ENCODE measurements around the gene HAUS3.
A peak's percentile ranks its signal among the peaks of the same experiment; 100 is the strongest.

HAUS3 gene

DNA sequence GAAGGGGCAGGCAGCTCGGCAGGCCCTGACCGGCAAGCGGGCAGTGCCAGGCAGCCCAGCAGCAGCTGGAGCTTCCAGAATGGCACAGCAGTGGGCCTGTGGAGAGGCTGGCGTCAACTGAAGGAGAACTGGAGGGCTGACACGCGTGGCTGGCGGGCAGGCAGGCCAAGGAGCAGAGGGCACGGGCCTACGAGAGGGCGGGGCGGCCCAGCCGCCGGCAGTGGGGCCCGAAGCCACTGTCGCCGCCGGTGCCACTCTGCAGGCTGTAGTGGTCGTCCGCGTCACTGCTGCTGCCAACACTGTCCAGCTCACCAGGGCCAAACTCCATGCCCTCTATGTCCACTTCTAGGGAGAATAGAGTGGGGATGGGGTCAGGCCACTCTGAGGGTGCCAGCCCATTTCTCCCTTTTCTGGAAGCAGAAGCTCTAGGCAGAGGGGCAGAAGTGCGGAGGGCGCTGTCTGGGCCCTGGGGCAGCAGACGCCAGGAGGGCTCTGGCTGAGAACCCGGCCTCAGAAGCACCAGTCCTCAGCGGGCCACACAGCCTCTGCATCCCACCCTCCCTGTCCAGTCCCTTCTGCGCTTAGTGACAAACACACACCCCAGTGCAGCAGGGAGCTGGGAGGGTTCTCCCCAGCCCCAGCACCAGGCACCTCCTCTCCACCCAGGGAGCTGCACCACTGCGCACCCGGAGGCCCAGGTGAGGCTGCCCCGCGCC is 8.6 kb upstream of the HAUS3 start:
- H3K27ac ChIP-seq (ENCODE audit: low read depth, low read length), result no peak overlapping the region
- no peak overlapping the region for H3K4me3 ChIP-seq (ENCODE audit: low read length)
- peaks cover 38% of the 10 kb centered on the region for H3K36me3 ChIP-seq (ENCODE audit: control insufficient read depth, insufficient read depth, low read length)
- no peaks in the 10 kb centered on the region for H3K27me3 ChIP-seq (ENCODE audit: control insufficient read depth, insufficient read depth, low read length)
- H3K4me1 ChIP-seq (ENCODE audit: control insufficient read depth, insufficient read depth, low read length), result no peaks in the 10 kb centered on the region
- no peak overlapping the region for H3K9ac ChIP-seq (ENCODE audit: low read length)

DNA sequence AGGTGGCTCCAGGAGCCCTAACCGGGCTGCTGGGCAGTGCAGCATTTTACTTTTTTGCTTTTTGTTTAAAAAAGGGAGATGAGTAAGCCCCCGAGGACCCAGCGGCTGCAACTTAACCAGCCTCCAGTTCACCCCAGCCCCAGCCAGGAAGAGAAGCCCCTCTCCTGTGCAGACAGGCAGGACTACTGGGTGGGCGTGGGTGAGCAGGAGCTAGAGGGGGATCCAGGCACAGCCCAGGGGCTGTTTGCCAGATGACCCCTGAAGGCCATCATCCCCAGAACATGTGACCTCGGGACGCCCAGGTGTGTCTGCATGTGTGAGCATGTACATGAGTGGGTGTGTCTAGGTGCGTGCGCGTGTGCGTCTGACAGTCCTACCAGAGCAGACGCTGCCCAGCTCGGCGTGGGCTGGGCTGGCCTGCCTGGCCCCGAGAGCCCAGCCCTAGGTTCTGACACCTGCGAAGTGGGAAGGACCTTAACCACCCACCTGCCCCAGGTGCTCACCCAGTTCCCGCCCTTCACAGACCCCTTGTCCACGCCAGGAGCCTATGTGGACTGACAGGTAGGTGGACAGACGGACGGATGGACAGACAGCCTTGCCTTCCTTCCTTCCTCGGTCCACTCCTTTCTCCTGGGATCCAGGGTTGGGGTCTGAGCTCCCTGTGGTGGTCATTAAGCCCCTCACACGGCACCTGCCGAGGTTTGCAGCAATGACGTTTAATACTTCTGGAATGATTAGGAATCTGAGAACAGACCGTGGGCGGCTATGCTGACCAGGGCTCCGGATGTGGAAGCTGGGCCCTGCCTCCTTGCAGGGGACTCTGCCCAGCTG is 7.8 kb upstream of the HAUS3 start:
- H3K4me1 ChIP-seq (ENCODE audit: control insufficient read depth, insufficient read depth, low read length), result no peaks in the 10 kb centered on the region
- no peaks in the 10 kb centered on the region for H3K27me3 ChIP-seq (ENCODE audit: control insufficient read depth, insufficient read depth, low read length)
- H3K4me3 ChIP-seq (ENCODE audit: low read length), result no peak overlapping the region
- H3K27ac ChIP-seq (ENCODE audit: low read depth, low read length), result no peak overlapping the region
- no peak overlapping the region for H3K9ac ChIP-seq (ENCODE audit: low read length)
- peaks cover 35% of the 10 kb centered on the region for H3K36me3 ChIP-seq (ENCODE audit: control insufficient read depth, insufficient read depth, low read length)

DNA sequence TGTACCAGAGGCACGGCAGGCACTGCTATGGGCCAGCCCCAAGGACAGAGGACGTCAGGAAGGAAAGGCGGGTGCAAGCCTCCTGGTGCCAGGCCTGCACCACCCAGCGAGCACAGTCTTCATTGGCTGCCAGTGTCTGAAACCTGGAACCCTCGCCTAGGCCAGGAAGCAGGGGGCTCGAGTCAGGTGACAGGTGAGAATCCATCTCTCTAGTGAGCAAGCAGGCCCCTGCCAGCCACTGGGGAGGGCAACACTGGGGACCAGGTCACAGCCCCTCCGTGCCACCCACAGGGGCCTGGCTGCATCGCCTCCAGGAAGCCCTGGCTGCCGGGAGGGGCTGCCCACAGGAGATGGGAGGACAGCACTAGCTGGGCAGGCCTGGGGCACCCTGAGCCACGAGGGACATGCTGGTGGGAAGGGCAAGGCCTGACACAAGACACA is 6.9 kb upstream of the HAUS3 start:
- no peak overlapping the region for H3K27ac ChIP-seq (ENCODE audit: low read depth, low read length)
- no peak overlapping the region for H3K9ac ChIP-seq (ENCODE audit: low read length)
- H3K27me3 ChIP-seq (ENCODE audit: control insufficient read depth, insufficient read depth, low read length), result no peaks in the 10 kb centered on the region
- H3K4me3 ChIP-seq (ENCODE audit: low read length), result no peak overlapping the region
- no peaks in the 10 kb centered on the region for H3K4me1 ChIP-seq (ENCODE audit: control insufficient read depth, insufficient read depth, low read length)
- peaks cover 33% of the 10 kb centered on the region for H3K36me3 ChIP-seq (ENCODE audit: control insufficient read depth, insufficient read depth, low read length)

DNA sequence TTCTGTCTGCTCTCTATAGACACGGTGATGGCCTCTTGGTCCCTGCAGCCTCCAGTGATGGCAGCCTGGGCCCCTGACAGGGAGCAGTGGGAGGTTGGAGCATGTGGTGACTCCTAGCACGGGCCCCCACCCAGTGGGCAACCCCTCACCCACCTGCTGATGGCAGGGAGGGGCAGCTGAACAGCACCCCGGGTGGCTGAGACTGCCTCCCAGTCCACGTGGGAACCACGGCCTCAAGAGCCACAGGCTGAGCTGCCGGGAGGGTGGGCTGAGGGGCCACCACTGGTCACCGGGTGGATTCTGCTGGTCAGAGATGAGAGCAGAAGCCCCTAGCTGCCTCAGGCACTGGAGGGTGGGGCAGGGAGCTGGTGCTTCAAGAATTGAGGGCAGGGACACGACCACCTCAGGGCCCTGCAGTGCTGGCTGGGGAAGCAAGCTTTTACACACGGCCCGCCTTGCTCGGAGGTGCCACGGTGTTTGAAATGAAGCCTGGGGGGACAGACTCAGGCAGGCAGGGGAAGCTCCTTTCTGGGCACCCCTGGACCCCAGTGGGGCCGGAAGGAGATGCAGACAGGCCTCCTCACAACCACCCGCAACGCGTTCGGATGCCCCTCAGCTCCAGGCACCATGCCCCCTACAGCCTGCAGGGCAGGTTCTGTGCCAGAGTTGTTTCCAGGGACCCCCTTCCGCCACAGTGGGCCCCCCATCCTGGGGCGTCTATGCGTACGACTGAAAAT is 6.3 kb upstream of the HAUS3 start:
- Histone ChIP-seq H3K9ac (ENCODE audit: low read length) (no peak overlapping the region), H3K4me3 (ENCODE audit: low read length) (no peak overlapping the region), H3K4me1 (ENCODE audit: control insufficient read depth, insufficient read depth, low read length) (no peaks in the 10 kb centered on the region), H3K27me3 (ENCODE audit: control insufficient read depth, insufficient read depth, low read length) (no peaks in the 10 kb centered on the region), H3K27ac (ENCODE audit: low read depth, low read length) (no peak overlapping the region), H3K36me3 (ENCODE audit: control insufficient read depth, insufficient read depth, low read length) (peaks cover 27% of the 10 kb centered on the region)

DNA sequence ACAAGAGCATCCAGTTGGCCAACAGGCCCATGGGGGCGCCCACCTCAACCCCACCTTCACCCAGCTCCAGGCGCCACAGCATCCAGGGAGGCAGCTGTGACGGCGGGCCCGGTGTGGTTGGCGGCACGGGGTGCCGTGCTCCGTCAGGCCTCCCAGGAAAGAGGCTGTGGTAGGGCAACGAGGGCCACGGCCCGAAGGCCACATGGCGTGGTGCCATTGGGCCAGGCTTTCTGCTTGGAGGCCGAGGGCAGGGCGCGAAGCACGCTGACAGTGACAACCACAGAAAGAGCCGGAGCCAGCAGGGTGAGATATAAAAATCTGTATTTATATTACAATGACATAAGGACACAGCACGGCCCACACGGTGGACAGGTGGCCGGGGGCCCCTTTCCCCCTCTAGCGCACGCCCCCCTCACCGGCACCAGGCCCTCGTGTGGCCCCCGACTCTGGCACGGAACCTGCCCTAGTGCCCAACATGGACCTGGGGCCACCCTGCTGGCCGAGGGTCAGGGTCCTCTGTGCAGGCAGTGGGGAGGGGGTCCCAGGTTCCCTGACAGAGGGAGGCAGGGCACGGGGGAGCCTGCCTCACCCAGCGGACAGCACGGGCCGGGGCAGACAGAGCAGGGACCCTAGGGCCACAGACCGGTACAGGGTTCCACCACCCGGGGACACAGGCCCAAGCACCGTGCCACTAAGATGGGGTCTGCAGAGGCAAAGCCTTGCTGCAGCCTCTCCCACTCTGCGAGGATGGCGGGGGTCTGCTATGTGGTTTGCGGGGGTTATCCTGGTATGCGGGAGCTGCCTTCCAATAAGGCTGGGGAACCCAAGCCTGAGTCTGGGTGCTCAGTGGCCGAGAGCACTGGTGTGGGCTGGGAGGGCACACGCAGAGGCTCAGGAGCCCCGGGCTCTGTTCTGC is 5.5 kb upstream of the HAUS3 start:
- H3K27me3 ChIP-seq (ENCODE audit: control insufficient read depth, insufficient read depth, low read length), result no peaks in the 10 kb centered on the region
- H3K27ac ChIP-seq (ENCODE audit: low read depth, low read length), result no peak overlapping the region

DNA sequence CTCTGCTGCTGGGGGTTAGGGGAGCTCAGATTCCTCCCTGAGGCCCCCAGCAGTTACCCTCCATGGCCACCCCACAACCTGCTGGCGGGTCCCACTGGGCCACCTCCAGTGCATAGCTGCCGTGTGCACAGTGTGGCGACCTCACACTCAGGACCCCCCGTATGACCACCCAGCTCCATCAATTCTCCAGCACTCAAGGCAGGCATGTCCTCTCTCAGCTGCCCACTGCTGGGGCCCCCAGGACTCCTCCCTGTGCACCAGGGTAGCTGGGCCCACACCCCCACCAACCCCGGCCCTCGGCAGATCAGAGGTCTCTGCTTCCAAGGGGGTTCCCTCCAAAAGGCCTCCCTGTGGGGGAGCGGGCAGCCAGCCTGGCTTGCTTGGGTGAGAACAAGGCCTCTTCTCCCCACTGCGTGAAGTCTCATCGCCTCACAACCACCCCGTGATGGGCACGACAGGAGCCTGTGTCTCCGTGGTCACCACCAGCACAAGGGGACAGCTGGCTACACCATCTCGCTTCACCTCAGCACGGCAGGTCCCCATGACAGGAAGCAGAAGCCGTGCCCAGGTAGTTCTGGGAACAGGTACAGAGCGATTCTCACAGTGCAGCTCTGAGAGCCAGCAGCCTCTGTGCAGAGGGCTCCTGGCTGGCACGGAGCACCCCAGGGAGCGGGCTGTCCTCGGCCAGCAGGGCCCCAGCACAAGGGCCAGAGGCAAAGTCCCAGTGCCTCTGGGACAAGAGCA is 4.6 kb upstream of the HAUS3 start:
- Histone ChIP-seq H3K4me3 (ENCODE audit: low read length) (no peak overlapping the region), H3K4me1 (ENCODE audit: control insufficient read depth, insufficient read depth, low read length) (no peaks in the 10 kb centered on the region), H3K9ac (ENCODE audit: low read length) (no peak overlapping the region), H3K27me3 (ENCODE audit: control insufficient read depth, insufficient read depth, low read length) (no peaks in the 10 kb centered on the region), H3K27ac (ENCODE audit: low read depth, low read length) (no peak overlapping the region), H3K36me3 (ENCODE audit: control insufficient read depth, insufficient read depth, low read length) (peaks cover 16% of the 10 kb centered on the region)

More for the DNA sequence above, 5.5 kb upstream of the HAUS3 start:
- H3K4me1 ChIP-seq (ENCODE audit: control insufficient read depth, insufficient read depth, low read length), result no peaks in the 10 kb centered on the region
- H3K9ac ChIP-seq (ENCODE audit: low read length), result no peak overlapping the region
- H3K36me3 ChIP-seq (ENCODE audit: control insufficient read depth, insufficient read depth, low read length), result peaks cover 21% of the 10 kb centered on the region
- no peak overlapping the region for H3K4me3 ChIP-seq (ENCODE audit: low read length)

DNA sequence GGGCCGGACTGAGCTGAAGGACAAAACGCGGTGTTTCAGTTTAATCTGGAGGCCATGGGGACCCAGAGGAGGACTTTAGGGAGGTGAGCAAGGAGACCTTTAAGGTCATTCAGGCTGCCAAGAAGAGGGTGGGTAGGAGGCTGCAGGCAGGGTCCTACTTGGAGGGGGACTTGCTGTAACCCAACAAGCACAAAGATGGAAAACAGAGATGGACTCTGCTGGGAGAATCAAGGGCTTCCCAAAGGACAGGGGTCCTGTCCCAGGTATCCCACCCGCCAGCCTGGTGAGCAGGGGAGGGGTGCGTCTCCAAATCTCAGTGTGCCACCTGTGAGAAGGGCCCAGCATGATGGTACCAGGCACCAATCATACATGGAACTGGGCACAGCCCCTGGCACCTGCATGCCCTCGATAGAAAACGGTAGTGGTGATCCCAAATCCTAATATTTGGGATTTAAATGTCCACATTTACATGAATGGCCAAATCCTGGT is 3.9 kb upstream of the HAUS3 start:
- Histone ChIP-seq H3K27ac (ENCODE audit: low read depth, low read length) (no peak overlapping the region), H3K9ac (ENCODE audit: low read length) (no peak overlapping the region), H3K36me3 (ENCODE audit: control insufficient read depth, insufficient read depth, low read length) (peaks cover 13% of the 10 kb centered on the region), H3K4me3 (ENCODE audit: low read length) (no peak overlapping the region), H3K27me3 (ENCODE audit: control insufficient read depth, insufficient read depth, low read length) (no peaks in the 10 kb centered on the region), H3K4me1 (ENCODE audit: control insufficient read depth, insufficient read depth, low read length) (peaks cover 6% of the 10 kb centered on the region)

DNA sequence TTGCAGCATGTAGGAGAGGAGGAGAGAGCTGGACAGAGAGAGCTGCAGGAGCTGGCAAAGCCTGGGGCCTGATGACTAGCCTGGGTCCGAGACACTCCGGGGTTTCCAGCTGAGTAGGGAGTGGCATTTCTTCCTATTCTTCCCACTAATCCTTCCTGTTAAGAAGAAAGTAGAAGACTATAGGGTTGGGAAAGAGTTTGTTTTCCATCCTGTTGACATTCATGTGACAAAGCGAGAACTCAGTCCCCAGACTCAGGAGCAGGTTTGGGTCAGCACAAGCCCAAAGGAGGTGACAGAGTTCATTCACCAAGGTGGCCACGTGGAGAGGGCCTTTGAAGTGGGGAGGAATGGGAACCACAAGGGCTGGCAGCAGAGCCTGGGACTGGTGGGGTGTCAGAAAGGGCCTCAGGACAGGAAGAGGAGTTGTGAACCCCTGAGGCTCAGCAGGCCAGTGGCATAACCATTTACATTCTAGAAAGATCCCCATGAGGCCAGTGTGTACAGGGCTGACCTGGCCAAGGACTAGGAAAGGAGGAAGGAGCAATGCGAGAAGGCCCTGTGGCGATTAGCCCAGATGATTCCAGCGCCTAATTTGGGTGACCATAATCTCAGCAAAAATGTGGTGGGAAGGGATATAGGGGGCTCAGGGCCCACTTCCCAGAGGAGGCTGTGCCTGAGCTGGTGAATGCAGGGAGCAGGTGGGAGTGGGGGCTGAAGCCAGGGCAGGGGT is 3.3 kb upstream of the HAUS3 start:
- Histone ChIP-seq H3K27ac (ENCODE audit: low read depth, low read length) (no peak overlapping the region), H3K4me1 (ENCODE audit: control insufficient read depth, insufficient read depth, low read length) (peaks cover 10% of the 10 kb centered on the region), H3K36me3 (ENCODE audit: control insufficient read depth, insufficient read depth, low read length) (peaks cover 7% of the 10 kb centered on the region), H3K27me3 (ENCODE audit: control insufficient read depth, insufficient read depth, low read length) (no peaks in the 10 kb centered on the region), H3K4me3 (ENCODE audit: low read length) (no peak overlapping the region), H3K9ac (ENCODE audit: low read length) (no peak overlapping the region)

DNA sequence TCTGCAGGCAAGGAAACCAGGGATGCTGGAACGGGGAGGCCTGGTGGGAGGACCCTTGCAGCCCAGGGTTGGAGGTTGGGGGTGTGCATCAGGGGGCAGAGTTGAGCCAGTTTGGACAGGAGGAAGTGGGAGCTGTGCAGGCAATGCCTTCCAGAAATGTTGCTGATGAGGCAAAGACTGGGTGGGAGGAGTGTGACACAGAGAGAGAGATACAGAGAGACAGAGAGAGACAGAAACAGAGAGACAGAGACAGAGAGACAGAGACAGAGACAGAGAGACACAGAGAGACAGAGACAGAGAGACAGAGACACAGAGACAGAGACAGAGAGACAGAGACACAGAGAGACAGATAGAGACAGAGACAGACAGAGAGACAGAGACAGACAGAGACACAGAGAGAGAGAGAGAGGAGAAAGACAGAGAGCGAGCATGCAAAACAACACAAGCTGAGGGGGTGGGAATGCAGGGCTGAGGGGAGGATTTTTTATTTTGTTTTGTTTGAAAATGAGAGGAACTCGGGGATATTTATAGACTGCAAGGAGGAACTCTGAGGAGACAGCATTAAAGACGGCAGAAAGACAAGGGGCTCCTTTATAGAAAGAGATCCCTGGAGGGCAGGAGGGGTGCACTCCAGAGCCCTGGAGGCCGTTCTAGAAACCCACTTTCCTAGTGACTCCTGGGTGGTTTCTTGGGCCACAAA is 1.9 kb upstream of the HAUS3 start:
- H3K9ac ChIP-seq (ENCODE audit: low read length), result no peak overlapping the region
- H3K27me3 ChIP-seq (ENCODE audit: control insufficient read depth, insufficient read depth, low read length), result no peaks in the 10 kb centered on the region
- H3K27ac ChIP-seq (ENCODE audit: low read depth, low read length), result no peak overlapping the region
- H3K4me3 ChIP-seq (ENCODE audit: low read length), result no peak overlapping the region
- H3K4me1 ChIP-seq (ENCODE audit: control insufficient read depth, insufficient read depth, low read length), result peaks cover 16% of the 10 kb centered on the region
- H3K36me3 ChIP-seq (ENCODE audit: control insufficient read depth, insufficient read depth, low read length), result no peaks in the 10 kb centered on the region

DNA sequence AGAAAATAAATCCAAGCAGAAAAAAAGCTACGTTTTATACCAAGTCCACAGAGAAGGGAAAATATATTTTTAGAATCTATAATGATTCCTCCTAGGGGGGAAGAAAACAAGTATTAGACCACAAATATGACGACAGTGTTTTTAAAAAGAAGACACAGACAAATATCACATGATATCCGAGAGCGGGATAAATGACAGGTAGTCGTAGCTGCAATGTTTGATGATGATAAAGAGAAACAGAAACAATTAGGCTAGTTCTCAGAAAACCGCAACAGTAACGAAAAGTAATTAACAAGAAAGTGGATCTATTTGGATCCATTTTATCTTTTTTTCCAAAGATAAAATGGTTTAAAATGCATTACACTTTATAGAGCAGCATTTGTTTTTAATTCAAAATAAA is 918 bp downstream of the HAUS3 start:
- no peaks in the 10 kb centered on the region for H3K27me3 ChIP-seq (ENCODE audit: control insufficient read depth, insufficient read depth, low read length)
- no peak overlapping the region for H3K27ac ChIP-seq (ENCODE audit: low read depth, low read length)
- H3K9ac ChIP-seq (ENCODE audit: low read length), result peak overlapping the region; percentile 57
- H3K36me3 ChIP-seq (ENCODE audit: control insufficient read depth, insufficient read depth, low read length), result no peaks in the 10 kb centered on the region
- H3K4me1 ChIP-seq (ENCODE audit: control insufficient read depth, insufficient read depth, low read length), result peaks cover 16% of the 10 kb centered on the region
- H3K4me3 ChIP-seq (ENCODE audit: low read length), result peak overlapping the region; percentile 89

Data from rectal smooth muscle tissue (tissue), 1 donor.